ENCODE data around the gene TMOD2.

- TF ChIP-seq RAD21 (IDR thresholded peaks at IDR 0.05; ENCODE audit: low read depth) (no peak), NFIC (IDR thresholded peaks at IDR 0.05) (no peak), MAX (IDR thresholded peaks at IDR 0.05) (no peak), TCF12 (IDR thresholded peaks at IDR 0.05; ENCODE audit: low read depth) (no peak), FOXM1 (IDR thresholded peaks at IDR 0.05; ENCODE audit: borderline replicate concordance, low read depth) (no peak), TAF1 (IDR thresholded peaks at IDR 0.05; ENCODE audit: low read depth) (no peak)
Measured at GRCh38 chr15:51765751-51766150, 14.4 kb downstream of the TMOD2 start.

Data from Ishikawa (cell line).